GM06990 (cell line): ENCODE results near the gene PACRG.

ENCODE experiments used
- DNase-seq: peaks from one replicate; pipeline ENCODE4 v3.0.0-alpha.2; 2011; ENCODE audit not compliant: insufficient read length; ENCODE audit errors: extremely low read depth
- H3K27me3 ChIP-seq: replicated peaks from 2 replicates; pipeline ENCODE4 v1.6.0; 2011; ENCODE audit warnings: low read length; ENCODE audit not compliant: control insufficient read depth, insufficient read depth
- H3K36me3 ChIP-seq: 2 replicates; pipeline ENCODE4 v1.5.1; 2011; ENCODE audit warnings: low read length; ENCODE audit not compliant: control insufficient read depth, insufficient read depth
- H3K4me3 ChIP-seq: replicated peaks from 2 replicates; pipeline ENCODE4 v1.5.1; 2011; ENCODE audit warnings: low read depth, mild to moderate bottlenecking, control low read depth, low read length
- TF ChIP-seq, protein P1 (sequence below): IDR thresholded peaks from 2 replicates; pipeline ENCODE4 v1.5.1; 2011; ENCODE audit warnings: low read length, control low read depth, mild to moderate bottlenecking, inconsistent platforms; ENCODE audit not compliant: insufficient read depth, poor library complexity, severe bottlenecking

The PACRG gene

DNA sequence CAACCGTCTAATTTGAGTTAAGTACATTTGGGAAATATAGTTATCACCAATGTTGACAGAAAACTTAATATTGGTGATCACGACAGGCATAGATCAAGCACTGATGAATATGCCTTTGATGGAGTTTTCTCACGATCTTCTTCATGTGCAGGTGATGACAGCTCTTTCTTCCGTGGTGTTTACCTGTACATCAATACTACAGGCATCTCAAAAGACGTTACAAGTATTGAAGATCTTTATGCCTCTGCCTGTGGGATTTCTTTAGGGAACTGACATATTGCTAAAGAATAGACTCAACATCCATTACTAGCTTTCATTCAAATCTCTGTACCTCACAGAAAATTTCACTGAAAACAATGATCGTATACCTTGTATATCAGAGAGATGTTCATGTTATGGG, 178.7 kb downstream of the PACRG start:
- no peak overlapping the region for H3K4me3 ChIP-seq
- no peak for DNase-seq
- no peaks in the 10 kb centered on the region for H3K36me3 ChIP-seq
- H3K27me3 ChIP-seq, result no peaks in the 10 kb centered on the region
- TF ChIP-seq, protein P1, sequence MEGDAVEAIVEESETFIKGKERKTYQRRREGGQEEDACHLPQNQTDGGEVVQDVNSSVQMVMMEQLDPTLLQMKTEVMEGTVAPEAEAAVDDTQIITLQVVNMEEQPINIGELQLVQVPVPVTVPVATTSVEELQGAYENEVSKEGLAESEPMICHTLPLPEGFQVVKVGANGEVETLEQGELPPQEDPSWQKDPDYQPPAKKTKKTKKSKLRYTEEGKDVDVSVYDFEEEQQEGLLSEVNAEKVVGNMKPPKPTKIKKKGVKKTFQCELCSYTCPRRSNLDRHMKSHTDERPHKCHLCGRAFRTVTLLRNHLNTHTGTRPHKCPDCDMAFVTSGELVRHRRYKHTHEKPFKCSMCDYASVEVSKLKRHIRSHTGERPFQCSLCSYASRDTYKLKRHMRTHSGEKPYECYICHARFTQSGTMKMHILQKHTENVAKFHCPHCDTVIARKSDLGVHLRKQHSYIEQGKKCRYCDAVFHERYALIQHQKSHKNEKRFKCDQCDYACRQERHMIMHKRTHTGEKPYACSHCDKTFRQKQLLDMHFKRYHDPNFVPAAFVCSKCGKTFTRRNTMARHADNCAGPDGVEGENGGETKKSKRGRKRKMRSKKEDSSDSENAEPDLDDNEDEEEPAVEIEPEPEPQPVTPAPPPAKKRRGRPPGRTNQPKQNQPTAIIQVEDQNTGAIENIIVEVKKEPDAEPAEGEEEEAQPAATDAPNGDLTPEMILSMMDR, result no peak

DNA sequence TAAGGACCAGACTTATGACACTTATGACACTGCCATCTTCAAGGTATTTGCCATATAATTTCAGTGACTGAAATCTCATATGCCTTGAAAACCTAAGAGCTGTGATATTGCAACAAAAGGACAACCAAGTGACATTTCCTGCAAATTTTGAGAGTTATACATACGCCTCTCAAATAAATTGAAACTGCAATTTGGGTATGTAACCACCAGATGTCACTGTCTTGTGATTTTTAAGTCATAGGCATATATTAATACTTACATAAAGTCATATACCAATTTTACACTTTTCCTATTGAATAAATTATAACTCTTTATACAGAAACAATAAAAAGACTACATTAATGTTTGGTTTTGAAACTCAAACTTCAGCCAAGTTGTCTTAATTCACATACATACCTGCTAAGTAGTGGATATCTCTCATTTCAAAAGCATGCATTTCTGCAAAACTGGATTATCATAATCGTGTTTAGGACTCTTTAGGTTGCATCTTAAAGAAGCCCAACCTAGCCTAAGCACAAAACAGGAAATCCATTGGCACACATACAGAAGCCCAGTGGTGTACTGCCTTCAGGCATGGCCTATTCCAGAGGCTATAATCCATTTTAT, 180.2 kb downstream of the PACRG start:
- H3K36me3 ChIP-seq, result no peaks in the 10 kb centered on the region
- no peak overlapping the region for H3K4me3 ChIP-seq
- TF ChIP-seq, protein P1, result peak; percentile 34
- no peak for DNase-seq
- H3K27me3 ChIP-seq, result no peaks in the 10 kb centered on the region

DNA sequence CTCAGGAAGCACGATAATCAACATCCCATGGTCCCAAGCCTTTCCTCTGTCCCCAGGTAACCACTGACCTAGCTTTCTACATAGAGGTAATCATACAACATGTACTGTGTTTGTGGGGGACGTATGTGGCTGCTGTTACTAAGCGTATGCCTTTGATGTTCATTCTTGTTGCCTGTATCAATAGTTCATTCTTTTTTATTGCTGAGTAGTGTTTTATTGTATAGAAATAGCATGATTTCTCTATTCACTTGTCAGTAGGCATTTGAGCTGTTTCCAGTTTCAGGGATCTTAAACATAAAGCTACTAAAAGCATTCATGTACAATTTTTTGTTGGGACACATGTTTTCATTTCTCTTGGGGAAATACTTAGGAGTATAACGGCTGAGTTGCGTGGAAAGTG, 185.4 kb downstream of the PACRG start:
- no peak for DNase-seq
- H3K4me3 ChIP-seq, result no peak overlapping the region
- no peaks in the 10 kb centered on the region for H3K36me3 ChIP-seq
- TF ChIP-seq, protein P1, result no peak
- no peaks in the 10 kb centered on the region for H3K27me3 ChIP-seq

DNA sequence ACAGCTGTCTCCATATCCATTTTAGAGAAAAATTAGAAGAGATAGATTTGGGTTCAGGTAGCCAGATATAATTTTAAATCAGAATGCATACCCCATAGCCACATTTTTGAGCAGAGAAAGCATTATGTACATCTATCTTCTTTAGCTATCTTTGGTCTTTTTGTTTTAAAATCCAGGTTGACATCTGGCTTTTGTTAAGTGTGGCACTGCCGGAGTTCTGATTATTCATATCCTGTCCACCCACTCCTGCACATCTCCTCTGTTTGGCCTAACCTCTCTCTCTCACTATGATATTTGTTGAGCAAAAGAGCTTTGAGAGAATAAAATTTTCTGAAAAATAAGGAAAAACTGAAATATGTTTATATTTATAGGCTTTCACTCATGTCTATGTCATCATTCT, 189.7 kb downstream of the PACRG start:
- no peaks in the 10 kb centered on the region for H3K36me3 ChIP-seq
- DNase-seq, result no peak
- TF ChIP-seq, protein P1, result no peak
- H3K4me3 ChIP-seq, result no peak overlapping the region
- H3K27me3 ChIP-seq, result no peaks in the 10 kb centered on the region

DNA sequence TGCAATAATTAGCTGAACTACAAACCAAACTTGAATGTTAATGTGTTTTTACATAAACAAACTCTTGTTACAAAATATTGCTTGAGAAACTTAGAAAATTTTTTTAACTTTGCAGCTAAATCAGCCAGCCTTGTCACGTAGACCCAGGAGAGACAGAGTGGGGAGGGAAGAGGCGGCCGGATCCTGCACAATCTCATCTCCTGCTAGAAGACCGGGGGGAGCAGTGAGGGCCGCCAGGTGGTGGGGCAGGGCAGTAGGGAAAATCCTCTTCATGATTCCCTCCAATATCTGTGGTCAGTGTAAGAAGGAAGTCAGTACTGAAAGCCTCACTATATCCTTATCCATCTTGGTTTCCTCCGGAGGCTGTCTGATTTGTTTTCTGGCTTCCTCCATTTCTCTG, 193.3 kb downstream of the PACRG start:
- Histone ChIP-seq H3K4me3 (no peak overlapping the region), H3K36me3 (no peaks in the 10 kb centered on the region), H3K27me3 (no peaks in the 10 kb centered on the region)
- DNase-seq, result no peak
- TF ChIP-seq, protein P1, result no peak

DNA sequence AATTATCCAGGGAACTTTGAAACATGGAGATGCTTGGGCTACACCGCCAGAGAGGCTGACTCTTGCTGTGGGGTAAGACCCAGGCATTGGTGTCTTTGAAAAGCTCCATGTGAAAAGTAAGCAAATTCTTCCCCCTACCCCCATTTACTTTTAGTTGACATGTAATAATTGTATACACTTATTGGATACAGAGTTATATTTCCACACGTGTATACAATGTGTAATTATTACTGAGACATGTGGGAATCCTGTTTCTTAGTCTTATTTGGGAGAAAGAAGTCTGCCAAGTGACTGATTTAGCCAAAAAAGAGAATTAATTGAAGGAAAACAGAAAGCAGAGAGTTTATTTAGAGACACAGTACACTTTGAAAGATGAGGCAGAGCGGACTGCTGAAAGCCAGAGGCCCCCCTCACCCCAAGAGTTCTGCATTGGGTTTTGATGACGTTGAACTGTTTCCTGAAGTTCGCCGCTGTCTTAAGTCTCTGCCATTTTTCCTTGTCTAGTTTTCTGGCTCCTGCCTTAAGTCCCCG, 193.8 kb downstream of the PACRG start:
- TF ChIP-seq, protein P1, result no peak
- no peaks in the 10 kb centered on the region for H3K36me3 ChIP-seq
- no peak overlapping the region for H3K4me3 ChIP-seq
- no peaks in the 10 kb centered on the region for H3K27me3 ChIP-seq
- DNase-seq, result no peak
